ENCODE data around the gene TMPO. TPM values are rescaled to one million over a fixed set of nuclear protein-coding genes. Genes with fewer than 3 reads are reported as not detected.

Gene TMPO
- total and polyA plus RNA-seq, 10 of the 15 experiments (the other 5 are each of a cell fraction or from before 2014, with no cell fraction given) = 79.8 to 246 (median 179) TPM

- TF ChIP-seq ZBTB11 (CRISPR knock-in tag; IDR thresholded peaks at IDR 0.05) = no peak
- TF ChIP-seq CBFB (IDR thresholded peaks at IDR 0.05; ENCODE audit: low read depth) = no peak
- no peak for TF ChIP-seq BACH1 (IDR thresholded peaks at IDR 0.05; ENCODE audit: borderline replicate concordance)
- no peak for TF ChIP-seq RCOR1 (conservative IDR thresholded peaks at IDR 0.05; ENCODE audit: low read depth, low read length)
- peak; percentile 47 to 48 (median 48) for TF ChIP-seq CTCF (IDR thresholded peaks at IDR 0.05 in 2 of 3, conservative IDR thresholded peaks at IDR 0.05 in 1 of 3; ENCODE audit: control insufficient read depth in 2 of 3, extremely low read depth in 1 of 3, insufficient read depth in 1 of 3, low read depth in 3 of 3, low read length in 3 of 3)
- no peak for TF ChIP-seq POLR2A (IDR thresholded peaks at IDR 0.05; ENCODE audit: low read depth, low read length)
- TF ChIP-seq, protein P1, sequence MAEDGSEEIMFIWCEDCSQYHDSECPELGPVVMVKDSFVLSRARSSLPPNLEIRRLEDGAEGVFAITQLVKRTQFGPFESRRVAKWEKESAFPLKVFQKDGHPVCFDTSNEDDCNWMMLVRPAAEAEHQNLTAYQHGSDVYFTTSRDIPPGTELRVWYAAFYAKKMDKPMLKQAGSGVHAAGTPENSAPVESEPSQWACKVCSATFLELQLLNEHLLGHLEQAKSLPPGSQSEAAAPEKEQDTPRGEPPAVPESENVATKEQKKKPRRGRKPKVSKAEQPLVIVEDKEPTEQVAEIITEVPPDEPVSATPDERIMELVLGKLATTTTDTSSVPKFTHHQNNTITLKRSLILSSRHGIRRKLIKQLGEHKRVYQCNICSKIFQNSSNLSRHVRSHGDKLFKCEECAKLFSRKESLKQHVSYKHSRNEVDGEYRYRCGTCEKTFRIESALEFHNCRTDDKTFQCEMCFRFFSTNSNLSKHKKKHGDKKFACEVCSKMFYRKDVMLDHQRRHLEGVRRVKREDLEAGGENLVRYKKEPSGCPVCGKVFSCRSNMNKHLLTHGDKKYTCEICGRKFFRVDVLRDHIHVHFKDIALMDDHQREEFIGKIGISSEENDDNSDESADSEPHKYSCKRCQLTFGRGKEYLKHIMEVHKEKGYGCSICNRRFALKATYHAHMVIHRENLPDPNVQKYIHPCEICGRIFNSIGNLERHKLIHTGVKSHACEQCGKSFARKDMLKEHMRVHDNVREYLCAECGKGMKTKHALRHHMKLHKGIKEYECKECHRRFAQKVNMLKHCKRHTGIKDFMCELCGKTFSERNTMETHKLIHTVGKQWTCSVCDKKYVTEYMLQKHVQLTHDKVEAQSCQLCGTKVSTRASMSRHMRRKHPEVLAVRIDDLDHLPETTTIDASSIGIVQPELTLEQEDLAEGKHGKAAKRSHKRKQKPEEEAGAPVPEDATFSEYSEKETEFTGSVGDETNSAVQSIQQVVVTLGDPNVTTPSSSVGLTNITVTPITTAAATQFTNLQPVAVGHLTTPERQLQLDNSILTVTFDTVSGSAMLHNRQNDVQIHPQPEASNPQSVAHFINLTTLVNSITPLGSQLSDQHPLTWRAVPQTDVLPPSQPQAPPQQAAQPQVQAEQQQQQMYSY (CRISPR knock-in tag; IDR thresholded peaks at IDR 0.05) = no peak
- TF ChIP-seq SIN3A (IDR thresholded peaks at IDR 0.05; ENCODE audit: low read depth, low read length) = no peak
- TF ChIP-seq TCF12 (IDR thresholded peaks at IDR 0.05; ENCODE audit: low read depth, low read length) = no peak
- no peak for TF ChIP-seq EED (IDR thresholded peaks at IDR 0.05; ENCODE audit: low read depth)
Measured at GRCh38 chr12:98532687-98533304, 17.4 kb downstream of the TMPO start (continued).

Data from GM12878 (cell line).